A549 treated with AZD9567 at 1 μM for 4 hours (cell line): ENCODE data around the gene GOLGA6L7. TPM values are rescaled to one million over a fixed set of nuclear protein-coding genes. Genes with fewer than 3 reads are reported as not detected.

Experiments
- total RNA-seq: library from RNA; stranded (reverse); fragments of 200-300 nt; extraction: Qiagen RNA extraction; gene quantifications from 5 replicates; pipeline ENCODE4 v1.2.3, GENCODE V29; 2022; ENCODE audit not compliant: insufficient read depth

GOLGA6L7 gene
- total RNA-seq, result not detected in 5 replicates

GRCh38 chr15:28848521-28848920, at the start of gene GOLGA6L7:
Gene GOLGA6L7 (minus strand): TSS chr15:28848644. CDS start chr15:28848549, 95 bp downstream.

GRCh38 chr15:28885630-28886430, 37.4 kb upstream of the GOLGA6L7 start, which contains the start of gene APBA2:
Gene APBA2 (plus strand): TSS chr15:28885974. CDS start chr15:29053885, 167,911 bp downstream.

Other genes starting within 250 kb of the GOLGA6L7 start
- not detected in 5 replicates for gene GOLGA8M, start 136.2 kb downstream of the GOLGA6L7 start, total RNA-seq
- gene APBA2, start 37.3 kb upstream of the GOLGA6L7 start, total RNA-seq, result 13.5 to 17.0 TPM (median 16.0 TPM) in 5 replicates